GM19025 (cell line): ENCODE measurements around the gene SH3RF2.
"Not testable (repeated sequence)": the region's sequence is repeated elsewhere in the genome, so short reads cannot be mapped to it uniquely, and the experiment has no call there.

ENCODE experiments used
- ATAC-seq: cut with Tn5 transposase; IDR thresholded peaks from one replicate; pipeline ENCODE4 v1.9.1; 2021; ENCODE audit warnings: mild to moderate bottlenecking, low read depth, moderate library complexity; ENCODE audit not compliant: unreplicated experiment

SH3RF2 gene, protein sequence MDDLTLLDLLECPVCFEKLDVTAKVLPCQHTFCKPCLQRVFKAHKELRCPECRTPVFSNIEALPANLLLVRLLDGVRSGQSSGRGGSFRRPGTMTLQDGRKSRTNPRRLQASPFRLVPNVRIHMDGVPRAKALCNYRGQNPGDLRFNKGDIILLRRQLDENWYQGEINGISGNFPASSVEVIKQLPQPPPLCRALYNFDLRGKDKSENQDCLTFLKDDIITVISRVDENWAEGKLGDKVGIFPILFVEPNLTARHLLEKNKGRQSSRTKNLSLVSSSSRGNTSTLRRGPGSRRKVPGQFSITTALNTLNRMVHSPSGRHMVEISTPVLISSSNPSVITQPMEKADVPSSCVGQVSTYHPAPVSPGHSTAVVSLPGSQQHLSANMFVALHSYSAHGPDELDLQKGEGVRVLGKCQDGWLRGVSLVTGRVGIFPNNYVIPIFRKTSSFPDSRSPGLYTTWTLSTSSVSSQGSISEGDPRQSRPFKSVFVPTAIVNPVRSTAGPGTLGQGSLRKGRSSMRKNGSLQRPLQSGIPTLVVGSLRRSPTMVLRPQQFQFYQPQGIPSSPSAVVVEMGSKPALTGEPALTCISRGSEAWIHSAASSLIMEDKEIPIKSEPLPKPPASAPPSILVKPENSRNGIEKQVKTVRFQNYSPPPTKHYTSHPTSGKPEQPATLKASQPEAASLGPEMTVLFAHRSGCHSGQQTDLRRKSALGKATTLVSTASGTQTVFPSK

DNA sequence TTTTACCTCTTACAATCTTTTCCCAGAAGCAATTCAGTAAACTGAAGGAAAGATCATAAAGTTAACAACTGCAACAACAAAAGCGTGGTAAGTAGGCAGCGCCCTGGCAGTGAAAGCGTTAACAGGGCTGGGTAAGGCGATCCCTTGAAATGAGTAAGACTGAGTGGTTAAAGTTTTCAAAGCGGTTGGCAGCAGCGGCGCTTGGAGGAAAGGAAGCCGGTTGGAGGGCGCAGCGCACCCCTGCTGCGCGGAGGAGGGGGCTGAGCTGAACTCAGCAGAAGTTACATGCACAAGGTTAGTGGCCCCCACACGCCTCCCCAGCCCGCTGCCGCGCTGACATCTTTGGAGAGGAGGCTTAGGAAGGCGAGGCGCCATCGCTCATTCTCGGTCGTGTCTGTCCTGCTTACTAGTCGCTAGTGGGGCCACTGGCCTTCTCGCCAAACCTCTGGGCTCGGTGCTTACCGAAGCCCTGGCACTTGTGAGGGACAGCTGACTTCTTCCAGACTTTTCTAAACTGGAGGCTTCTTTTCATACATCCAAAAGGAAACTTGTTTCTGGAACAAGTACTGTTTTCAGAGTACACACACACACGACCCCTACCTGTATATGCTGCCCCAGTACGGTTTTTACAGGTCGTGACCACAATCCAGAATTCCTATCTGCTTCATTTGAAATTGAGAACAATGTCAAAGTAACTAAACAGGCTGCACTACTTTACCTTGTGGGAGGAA, at the start of gene SH3RF2:
Gene SH3RF2, plus strand, starts transcription at position 178 of the 731 bp plus-strand sequence. CDS start 1,351 bp downstream, outside the sequence.
- ATAC-seq, result no peak

DNA sequence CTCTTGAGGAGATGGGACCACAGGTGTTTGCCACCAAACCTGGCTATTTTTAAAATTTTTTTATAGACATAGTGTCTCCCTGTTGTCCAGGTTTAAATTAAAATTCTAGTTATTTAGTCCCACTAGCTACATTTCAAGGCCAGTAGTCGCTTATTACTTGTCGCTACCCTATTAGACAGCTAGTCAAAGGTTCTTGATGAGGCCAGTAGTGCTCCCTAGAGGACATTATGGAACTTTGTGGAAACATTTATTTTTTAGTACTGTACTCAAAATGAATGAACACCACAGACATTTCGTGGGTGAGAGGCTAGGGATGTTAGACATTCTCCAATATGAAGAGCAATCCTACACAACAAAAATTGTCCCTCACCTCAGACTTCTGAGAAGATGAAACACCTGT, 49.2 kb upstream of the SH3RF2 start:
- no peak for ATAC-seq

DNA sequence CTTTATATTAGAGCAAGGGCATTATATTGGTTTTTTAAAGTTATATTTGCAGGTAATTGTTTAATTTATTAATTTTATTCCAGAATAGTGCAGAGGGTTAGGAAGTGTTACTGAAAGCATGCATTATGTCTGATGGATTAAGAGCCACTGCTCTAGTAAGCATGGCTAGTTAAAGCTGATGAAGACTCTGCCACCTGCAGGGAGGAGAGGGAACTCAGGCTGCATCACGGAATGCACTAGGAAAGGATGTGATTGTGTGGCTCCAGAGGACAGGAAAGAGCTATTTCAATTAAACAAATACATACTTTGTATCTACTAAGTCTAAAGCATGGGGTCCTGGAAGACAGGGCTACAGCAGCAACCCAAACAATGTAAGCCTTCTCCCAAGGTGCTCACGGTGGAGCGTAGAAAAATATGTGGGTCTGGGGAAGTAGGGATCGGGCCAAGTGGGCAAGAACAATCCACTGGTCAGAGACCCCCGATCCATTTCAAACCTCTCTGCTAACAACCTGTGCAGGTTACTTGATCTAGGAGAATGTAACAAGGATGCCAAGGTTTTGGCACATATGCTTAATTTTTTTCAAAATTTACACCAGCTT, 48.3 kb upstream of the SH3RF2 start:
- ATAC-seq, result no peak

DNA sequence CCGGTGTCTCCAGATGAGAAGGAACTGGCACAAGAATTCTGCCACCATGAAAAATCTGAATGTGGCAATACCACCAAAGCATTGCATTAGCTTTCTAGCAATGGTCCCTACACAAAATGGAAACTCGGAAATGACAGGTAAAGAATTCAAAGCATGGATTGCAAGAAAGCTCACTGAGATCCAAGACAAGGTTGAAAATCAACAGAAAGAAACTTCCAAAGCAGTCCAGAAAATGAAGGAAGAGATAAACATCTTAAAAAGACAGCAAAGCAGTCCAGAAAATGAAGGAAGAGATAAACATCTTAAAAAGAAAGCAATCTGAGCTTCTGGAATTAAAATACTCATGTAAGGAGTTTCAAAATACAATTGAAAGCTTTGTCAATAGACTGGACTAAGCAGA, 46.8 kb upstream of the SH3RF2 start:
- no peak for ATAC-seq

DNA sequence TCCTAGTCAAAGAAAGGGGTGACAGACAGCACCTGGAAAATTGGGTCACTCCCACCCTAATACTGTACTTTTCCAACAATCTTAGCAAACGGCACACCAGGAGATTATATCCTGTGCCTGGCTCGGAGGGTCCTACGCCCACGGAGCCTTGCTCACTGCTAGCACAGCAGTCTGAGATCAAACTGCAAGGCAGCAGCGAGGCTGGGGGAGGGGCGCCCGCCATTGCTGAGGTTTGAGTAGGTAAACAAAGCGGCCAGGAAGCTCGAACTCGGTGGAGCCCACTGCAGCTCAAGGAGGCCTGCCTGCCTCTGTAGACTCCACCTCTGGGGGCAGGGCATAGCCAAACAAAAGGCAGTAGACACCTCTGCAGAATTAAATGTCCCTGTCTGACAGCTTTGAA, 45.0 kb upstream of the SH3RF2 start:
- ATAC-seq, result not testable (repeated sequence)

DNA sequence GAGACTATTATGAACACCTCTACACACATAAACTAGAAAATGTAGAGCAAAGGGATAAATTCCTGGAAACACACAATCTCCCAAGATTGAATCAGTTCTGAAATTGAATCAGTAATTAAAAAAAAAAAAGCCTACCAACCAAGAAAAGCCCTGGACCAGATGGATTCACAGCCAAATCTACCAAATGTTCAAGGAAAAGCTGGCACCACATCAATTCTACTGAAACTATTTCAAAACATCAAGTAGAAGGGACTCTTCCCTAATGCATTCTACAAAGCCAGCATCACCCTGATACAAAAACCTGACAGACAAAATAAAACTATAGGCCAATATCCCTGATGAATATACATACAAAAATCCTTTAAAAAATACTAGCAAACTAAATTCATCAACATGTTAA, 38.2 kb upstream of the SH3RF2 start:
- no peak for ATAC-seq

DNA sequence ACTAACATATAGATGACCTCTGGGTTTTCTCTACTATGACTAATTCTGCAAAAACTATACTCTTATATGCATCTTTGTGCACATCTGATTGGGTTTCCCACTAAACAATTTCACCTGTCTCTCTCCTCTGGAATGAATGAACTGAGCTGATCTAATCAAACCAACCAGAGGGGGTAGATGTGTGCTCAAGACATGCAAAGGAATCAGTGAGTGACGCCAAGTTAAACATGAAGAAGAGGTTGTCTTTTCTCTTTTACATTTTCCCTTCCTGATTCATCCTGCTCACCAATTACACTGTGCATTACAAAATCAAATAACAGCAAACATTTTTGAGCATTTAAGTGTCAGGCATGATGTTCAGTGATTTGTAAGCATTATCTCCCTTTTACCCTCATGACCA, 34.0 kb upstream of the SH3RF2 start:
- ATAC-seq, result no peak

DNA sequence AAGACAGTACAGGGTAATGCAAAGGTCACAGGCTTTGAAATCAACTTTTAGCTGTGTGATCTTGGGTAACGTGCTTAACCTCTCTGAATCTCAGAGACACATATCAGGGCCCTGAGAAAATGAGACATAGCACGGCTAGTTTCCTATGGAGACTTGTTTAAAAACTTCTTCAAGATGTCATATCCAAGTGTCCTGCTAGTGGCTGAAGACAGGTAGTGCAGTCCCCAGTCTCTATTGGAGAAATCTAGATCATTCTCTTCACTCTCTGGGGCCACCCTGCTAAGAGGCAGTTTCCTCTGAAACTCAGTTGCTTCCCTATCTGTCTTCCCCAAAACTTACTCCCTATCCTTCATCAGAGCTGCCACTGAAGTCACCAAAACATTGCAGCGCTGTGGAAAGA, 33.3 kb upstream of the SH3RF2 start:
- ATAC-seq, result no peak

DNA sequence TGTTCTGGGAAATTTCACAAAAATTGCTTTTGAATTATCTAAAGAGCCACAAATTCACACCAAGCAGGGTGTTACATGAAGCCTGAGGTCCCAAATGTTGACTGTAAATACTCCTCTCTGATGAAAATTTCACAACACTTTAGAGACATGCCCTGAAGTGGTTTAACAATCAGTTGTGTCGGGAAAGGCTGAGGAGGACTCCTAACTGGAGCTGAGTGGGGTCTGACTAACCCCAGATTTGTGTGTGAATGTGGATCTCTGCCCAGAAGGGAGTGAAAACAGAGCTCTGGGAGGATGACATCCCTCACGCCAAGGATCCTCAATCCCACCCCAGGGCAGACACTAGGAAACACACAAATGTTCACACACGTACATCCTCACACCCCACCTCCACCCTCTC, 32.5 kb upstream of the SH3RF2 start:
- no peak for ATAC-seq

DNA sequence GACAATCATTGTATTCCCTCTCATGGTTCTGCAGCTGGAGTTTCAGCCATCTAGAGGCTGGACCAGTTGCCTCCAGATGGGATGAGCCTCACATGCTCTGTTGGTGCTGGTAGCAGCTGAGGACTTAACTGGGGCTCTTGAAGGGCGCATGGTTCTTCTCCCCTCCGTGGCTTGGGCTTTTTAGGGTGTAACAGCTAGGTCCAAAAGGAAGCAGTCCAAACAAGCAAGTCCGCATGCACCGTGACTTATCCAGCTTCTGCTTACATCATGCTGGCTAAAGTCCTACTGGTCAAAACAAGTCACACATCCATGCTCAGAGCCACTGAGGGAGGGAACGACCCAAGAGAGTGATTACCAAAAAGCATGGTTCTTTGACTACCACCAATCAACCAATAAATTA, 31.6 kb upstream of the SH3RF2 start:
- ATAC-seq, result no peak

DNA sequence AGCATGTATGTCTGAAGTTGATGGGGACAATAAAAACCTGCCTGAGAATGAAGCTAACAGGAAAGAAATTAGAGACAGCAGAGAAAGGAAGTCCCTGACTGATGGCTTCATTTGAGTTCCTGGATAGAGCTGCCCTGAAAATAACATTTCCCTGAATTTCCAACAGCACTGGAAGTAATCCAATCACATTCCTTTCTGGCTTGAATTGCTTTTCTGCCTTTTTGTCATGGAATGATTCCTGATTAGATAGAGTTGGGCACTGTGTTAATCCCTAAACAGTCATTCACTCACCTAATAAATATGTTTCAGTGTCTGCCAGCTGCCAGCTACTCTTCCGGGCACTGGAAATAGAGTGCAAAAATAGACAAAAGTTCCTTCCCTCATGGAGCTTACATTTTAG, 30.0 kb upstream of the SH3RF2 start:
- no peak for ATAC-seq

DNA sequence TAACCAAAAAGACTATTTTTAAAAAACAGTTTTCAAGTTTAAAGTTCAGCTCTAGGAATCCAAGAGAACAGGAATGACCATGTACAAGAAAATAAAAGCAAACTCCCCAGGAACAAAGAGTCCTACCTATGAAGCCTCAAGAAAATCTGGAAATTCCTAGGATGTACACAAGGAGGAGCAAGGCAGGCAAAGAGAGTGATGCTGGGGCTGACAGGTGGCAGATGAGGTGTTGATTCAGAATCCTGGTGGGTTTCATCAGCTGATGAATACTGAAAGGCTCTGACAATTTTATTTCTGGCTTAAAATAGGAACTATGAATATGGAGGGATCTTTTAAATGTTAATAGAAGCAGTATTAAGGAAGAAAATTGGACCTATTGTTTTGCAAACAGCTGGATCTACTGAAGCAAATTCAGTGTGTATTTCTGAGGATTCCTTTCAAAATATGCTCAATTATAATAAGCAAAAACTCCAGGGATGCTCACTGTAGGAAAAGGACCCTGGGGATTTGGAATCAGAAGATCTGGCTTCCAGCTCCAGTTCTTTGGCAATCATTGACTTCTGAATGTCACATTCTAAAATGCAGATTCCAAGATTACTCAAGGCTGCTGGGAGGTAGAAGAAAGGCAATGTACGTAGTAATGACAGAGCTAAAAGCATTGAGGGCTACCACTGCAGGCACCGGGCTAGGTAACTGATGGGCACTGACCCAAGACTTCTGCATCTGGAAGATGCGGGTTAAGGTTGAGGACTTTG, 28.0 kb upstream of the SH3RF2 start:
- ATAC-seq, result no peak

DNA sequence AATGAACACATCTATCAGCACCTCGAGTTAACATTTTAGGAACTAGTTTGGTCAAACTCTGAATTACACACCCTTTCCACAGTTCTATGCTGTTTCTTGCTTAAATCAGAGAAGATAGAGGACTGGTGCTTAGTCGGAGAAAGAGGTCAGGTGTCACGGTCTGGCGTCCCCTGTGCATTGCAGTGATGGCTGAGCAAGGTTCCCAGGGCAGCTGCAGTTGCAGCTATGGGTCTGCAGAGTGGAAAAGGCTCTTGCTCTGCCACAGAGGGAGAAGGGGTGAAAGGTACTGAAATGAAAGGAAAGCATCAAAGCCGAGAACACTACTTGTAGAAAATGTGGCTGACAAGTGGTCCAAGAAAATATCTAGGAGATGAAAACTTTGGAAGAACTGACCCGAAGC, 25.2 kb upstream of the SH3RF2 start:
- no peak for ATAC-seq

DNA sequence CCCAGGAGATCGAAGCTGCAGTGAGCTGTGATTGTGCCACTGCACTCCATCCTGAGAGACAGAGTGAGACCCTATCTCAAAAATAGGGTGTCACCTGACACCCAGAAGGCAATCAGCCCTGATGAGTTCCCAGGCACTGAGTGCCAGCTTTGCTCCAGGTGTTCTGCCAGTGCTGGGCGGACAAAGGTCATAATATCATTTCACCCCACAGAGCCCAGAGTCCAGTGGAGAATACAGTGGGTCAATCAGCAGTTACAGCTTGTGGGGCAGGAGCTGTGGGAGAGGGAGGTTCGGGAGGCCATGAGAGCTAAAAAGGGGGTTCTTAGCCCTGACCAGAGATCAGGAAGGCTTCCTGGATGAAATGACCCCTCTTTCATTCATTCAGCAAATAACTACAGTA, 24.4 kb upstream of the SH3RF2 start:
- ATAC-seq, result no peak

DNA sequence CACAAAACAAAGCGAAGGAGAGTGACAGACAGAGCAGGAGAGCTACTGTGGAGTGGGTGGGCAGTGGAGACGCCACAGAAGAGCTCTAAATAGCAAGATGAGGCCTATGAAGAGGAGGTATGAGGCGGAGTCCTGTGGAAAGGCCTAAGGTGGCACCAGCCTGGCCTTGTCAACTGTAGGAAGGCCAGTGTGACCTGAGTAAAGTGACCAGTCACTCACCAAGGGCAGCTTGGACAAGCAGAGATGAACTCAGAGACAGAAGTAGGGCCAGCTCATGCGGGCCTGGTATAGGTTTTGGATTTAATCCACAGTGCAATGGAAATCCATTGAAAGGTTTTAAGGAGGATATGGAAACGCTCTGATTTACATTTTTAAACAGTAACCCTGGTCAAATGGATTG, 23.8 kb upstream of the SH3RF2 start:
- no peak for ATAC-seq

DNA sequence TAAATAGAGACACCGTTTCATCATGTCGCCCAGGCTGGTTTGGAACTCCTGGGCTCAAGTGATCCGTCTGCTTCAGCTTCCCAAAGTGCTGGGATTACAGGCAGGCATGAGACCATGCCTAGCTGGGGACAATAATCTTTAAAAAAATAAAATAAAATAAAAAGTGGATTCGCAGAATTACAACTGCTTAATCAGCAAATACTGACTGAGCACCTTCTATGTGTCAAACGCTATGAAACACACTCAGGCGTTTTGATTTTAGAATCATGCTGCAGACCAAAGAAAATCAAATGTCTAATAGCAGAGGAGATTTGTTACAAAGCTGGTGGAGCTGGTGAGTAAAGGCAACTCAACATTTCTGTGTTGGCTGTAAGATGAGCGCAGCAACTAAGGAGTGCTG, 22.7 kb upstream of the SH3RF2 start:
- ATAC-seq, result no peak

DNA sequence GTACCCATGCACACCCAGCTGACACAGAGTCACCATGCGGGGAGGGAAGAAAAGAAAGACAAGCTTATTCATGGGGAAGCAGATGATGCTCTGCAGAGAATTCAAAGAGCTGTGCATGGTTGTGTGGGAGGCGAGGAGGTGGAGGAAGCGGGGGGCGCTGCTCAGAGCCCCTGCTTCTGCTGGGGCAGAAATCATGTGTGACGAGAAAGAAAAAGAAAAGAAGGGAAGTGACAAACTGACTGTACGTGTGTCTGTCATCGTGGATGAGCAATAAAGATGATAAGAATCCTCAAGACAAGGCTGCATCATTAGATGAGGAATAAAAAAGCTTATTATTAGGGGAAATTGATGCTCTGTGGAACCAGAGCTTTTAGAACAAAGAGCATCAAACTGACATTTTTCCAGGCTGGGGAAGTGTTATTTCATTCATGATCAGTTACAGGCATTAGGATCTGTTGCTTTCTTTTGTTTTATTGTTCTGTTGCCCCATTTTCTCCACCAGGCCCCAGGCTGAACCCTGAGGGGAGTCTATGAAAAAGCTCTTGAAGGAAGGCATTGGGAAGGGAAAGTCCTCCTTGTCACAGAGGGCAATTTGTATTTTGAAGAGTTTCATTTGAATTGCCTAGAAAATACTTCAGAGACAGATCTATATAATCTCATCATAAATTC, 20.3 kb upstream of the SH3RF2 start:
- no peak for ATAC-seq

DNA sequence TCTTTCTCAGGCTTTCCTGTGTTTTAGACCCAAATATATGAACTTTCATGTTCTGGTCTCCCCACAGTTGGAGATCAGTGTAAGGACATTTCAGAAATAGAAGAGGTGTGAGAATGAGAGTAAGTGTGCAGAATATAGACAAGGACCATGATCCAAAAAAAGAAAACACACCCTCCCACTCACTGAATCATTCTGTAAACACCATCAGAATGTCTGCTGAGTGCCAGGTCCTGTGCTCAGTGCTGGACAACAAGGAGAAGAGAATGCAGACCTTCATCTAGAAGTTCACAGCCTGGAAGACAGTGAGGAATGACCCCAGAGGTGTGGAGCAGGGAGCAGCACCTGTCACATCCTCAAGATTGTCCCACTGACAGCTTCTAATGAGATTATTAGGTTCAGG, 19.1 kb upstream of the SH3RF2 start:
- ATAC-seq, result no peak

DNA sequence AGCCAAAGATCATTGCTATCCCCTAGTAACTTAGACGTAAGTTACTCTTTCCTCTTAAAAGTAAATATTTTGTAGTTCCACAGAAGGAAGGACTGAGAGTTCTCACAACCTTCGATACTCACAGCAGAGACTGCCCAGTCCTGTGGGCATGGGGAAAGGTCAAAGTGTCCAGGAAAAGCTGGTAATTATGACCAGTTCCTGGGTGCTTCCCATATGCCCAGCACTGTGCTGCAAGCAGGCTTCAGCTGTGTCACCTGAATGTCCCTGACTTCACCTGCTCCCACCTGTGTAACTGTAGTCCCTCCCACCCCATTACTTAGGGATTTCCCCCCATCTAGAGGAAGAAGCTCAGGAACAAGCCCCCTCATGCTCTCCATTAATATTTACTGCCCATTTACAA, 18.0 kb upstream of the SH3RF2 start:
- no peak for ATAC-seq

DNA sequence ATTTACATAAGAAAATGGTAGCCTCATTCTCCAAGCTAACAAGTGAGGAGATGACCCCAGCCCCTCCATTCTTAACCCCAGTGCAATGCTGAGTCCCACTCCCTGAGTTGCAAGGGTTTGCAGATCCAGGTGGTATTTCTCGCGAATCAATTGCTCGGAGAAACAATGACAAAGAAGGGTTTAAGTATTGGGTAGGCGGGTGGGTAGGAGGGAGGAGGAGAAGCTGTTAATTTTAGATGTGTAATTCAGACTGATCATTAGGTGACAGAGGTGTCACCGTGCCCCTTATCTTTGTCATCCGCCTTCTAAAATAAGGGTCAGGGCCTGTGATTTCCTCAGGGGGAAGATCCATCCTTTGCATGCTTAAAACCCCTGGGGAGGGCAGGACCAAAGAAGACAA, 17.0 kb upstream of the SH3RF2 start:
- no peak for ATAC-seq
